Measurements from ENCODE around the gene MELTF.

- no peak for TF ChIP-seq RFX5 (IDR thresholded peaks at IDR 0.05)
- TF ChIP-seq POLR2A (IDR thresholded peaks at IDR 0.05; ENCODE audit: low read length) = no peak
- no peak for TF ChIP-seq CTCF (IDR thresholded peaks at IDR 0.05)
- TF ChIP-seq EP300 (IDR thresholded peaks at IDR 0.05) = no peak
- TF ChIP-seq, protein P1, sequence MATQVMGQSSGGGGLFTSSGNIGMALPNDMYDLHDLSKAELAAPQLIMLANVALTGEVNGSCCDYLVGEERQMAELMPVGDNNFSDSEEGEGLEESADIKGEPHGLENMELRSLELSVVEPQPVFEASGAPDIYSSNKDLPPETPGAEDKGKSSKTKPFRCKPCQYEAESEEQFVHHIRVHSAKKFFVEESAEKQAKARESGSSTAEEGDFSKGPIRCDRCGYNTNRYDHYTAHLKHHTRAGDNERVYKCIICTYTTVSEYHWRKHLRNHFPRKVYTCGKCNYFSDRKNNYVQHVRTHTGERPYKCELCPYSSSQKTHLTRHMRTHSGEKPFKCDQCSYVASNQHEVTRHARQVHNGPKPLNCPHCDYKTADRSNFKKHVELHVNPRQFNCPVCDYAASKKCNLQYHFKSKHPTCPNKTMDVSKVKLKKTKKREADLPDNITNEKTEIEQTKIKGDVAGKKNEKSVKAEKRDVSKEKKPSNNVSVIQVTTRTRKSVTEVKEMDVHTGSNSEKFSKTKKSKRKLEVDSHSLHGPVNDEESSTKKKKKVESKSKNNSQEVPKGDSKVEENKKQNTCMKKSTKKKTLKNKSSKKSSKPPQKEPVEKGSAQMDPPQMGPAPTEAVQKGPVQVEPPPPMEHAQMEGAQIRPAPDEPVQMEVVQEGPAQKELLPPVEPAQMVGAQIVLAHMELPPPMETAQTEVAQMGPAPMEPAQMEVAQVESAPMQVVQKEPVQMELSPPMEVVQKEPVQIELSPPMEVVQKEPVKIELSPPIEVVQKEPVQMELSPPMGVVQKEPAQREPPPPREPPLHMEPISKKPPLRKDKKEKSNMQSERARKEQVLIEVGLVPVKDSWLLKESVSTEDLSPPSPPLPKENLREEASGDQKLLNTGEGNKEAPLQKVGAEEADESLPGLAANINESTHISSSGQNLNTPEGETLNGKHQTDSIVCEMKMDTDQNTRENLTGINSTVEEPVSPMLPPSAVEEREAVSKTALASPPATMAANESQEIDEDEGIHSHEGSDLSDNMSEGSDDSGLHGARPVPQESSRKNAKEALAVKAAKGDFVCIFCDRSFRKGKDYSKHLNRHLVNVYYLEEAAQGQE (IDR thresholded peaks at IDR 0.05) = no peak
- TF ChIP-seq KDM5A (IDR thresholded peaks at IDR 0.05) = no peak
- TF ChIP-seq BHLHE40 (IDR thresholded peaks at IDR 0.05; ENCODE audit: low read depth, low read length) = no peak
- no peak for TF ChIP-seq MAFK (IDR thresholded peaks at IDR 0.05; ENCODE audit: partially characterized antibody)
- no peak for TF ChIP-seq RCOR1 (IDR thresholded peaks at IDR 0.05; ENCODE audit: low read depth, low read length)
- no peak for TF ChIP-seq PBX3 (IDR thresholded peaks at IDR 0.05)
- TF ChIP-seq ZFP36 (IDR thresholded peaks at IDR 0.05; ENCODE audit: borderline replicate concordance, partially characterized antibody) = no peak
- no peak for TF ChIP-seq RNF2 (IDR thresholded peaks at IDR 0.05; ENCODE audit: borderline replicate concordance, low read depth)
These were observed 5.5 kb downstream of the MELTF start for GRCh38 chr3:197023998-197024651.

All from A549 (cell line).